ENCODE measurements around the gene LMX1B. TPM values are rescaled to one million over a fixed set of nuclear protein-coding genes. Genes with fewer than 3 reads are reported as not detected.
"Not testable (repeated sequence)": the region's sequence is repeated elsewhere in the genome, so short reads cannot be mapped to it uniquely, and the experiment has no call there.

LMX1B gene
- polyA plus RNA-seq, 1 experiment: not detected

DNA sequence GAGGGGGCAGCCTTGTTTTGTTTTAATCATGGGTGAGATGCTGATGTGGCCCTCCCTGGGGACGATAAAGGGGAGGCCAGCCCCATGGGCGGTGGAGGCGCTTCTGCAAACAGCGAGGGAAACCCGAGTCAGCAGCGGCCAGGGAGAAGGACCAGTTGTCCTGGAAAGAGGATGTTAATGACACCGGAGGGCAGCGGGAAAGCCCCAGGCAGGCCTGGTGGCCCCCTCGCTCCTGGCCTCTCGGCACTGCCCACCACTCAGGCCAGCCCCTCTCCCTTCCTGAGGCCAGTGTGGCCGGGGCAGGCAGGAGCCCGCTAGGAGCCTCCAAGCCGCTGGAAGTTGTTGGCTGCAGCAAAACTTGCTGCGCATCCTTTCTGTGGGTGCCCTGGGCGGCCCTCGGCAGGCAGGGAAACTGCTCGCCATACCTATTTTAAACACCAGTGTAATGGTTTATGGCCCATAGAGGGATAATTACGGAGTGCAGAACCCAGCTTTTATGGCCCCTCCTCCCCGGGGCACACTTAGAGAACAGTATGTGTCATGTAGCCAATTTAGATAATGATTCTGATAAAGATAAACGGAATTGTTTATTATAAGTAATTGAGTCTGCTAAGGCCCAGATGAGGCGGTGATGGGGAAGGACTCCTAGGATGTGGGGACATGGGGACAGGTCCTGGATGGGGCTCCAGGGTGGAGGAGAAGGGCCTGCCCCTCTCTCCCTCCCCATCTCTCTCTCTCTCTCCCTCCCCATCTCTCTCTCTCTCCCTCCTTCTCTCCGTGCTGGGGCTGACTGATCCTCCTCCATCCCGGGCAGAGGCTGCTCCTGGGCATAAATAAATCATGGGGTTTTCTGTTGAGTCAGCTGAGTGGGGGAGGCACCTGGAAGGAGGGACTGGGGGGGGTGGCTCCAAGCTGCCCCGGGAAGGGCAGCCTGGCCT lies 36.9 kb downstream of the LMX1B start:
- H3K4me3 ChIP-seq (ENCODE audit: low read depth, low read length): no peak overlapping the region
- H3K9me3 ChIP-seq (ENCODE audit: control insufficient read depth, insufficient read depth, low read length): no peaks in the 10 kb centered on the region; the same call in 1 of the 2 replicates
- no peak for DNase-seq (ENCODE audit: low read depth, low spot score)
- CTCF ChIA-PET: no interaction called here
- TF ChIP-seq, protein P1, sequence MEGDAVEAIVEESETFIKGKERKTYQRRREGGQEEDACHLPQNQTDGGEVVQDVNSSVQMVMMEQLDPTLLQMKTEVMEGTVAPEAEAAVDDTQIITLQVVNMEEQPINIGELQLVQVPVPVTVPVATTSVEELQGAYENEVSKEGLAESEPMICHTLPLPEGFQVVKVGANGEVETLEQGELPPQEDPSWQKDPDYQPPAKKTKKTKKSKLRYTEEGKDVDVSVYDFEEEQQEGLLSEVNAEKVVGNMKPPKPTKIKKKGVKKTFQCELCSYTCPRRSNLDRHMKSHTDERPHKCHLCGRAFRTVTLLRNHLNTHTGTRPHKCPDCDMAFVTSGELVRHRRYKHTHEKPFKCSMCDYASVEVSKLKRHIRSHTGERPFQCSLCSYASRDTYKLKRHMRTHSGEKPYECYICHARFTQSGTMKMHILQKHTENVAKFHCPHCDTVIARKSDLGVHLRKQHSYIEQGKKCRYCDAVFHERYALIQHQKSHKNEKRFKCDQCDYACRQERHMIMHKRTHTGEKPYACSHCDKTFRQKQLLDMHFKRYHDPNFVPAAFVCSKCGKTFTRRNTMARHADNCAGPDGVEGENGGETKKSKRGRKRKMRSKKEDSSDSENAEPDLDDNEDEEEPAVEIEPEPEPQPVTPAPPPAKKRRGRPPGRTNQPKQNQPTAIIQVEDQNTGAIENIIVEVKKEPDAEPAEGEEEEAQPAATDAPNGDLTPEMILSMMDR (IDR thresholded peaks at IDR 0.05; ENCODE audit: low read depth, low read length): no peak
- POLR2A ChIA-PET: no interaction called here
- no peak overlapping the region for H3K27ac ChIP-seq (ENCODE audit: low read depth, low read length)
- peaks cover 76% of the 10 kb centered on the region for H3K27me3 ChIP-seq (ENCODE audit: control insufficient read depth, insufficient read depth, low read length)

DNA sequence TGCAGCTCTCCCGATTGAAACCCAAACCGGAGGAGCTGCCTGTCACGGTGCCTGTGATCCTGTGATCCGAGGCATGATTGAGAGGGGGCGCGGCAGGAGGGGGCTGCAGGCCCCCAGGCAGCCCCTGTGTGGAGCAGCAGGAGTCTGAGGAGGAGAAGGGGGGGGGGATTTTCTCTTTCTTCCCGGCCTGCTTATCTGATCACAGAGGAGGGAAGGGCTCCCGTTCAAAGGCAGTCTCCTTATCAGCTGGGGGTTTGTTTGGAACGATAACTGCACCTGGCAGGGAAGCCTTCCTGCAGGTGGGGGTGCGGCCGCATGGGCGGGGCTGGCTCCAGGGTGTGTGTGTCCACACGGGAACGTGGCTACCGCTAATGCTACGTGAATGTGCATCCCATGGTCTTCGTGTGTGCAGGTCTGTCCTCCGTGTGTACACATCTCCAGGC lies 38.4 kb downstream of the LMX1B start:
- Histone ChIP-seq H3K9me3 (ENCODE audit: control insufficient read depth, insufficient read depth, low read length) (no peaks in the 10 kb centered on the region; the same call in 1 of the 2 replicates), H3K27ac (ENCODE audit: low read depth, low read length) (no peak overlapping the region), H3K27me3 (ENCODE audit: control insufficient read depth, insufficient read depth, low read length) (peaks cover 70% of the 10 kb centered on the region), H3K4me3 (ENCODE audit: low read depth, low read length) (no peak overlapping the region)
- ChIA-PET POLR2A (no interaction called here), CTCF (no interaction called here)
- no peak for DNase-seq (ENCODE audit: low read depth, low spot score)
- TF ChIP-seq, protein P1 (IDR thresholded peaks at IDR 0.05; ENCODE audit: low read depth, low read length): no peak

DNA sequence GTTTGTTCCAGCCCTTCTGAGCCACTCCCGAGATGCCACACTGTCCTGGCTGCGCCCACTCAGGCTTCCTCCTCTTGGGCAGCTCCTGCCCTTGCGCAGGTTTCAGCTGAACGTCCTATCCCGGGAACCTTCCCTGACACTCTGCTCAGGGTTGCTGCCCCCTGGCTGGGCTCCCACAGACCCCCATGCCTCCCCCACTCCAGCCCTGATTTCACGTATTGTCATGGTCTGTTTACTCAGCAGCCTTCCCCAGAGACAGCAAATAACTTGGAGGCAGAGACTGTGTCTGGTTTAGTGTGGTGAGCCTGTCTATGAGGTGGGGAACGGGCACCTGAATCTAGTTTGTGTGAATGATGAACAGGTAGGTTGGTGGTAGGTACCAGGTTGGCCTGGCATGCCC lies 40.4 kb downstream of the LMX1B start:
- H3K27ac ChIP-seq (ENCODE audit: low read depth, low read length): no peak overlapping the region
- POLR2A ChIA-PET: no interaction called here
- no peak for DNase-seq (ENCODE audit: low read depth, low spot score)
- no peaks in the 10 kb centered on the region; the same call in 1 of the 2 replicates for H3K9me3 ChIP-seq (ENCODE audit: control insufficient read depth, insufficient read depth, low read length)
- TF ChIP-seq, protein P1 (IDR thresholded peaks at IDR 0.05; ENCODE audit: low read depth, low read length): no peak
- H3K4me3 ChIP-seq (ENCODE audit: low read depth, low read length): no peak overlapping the region
- CTCF ChIA-PET: no interaction called here
- peaks cover 59% of the 10 kb centered on the region for H3K27me3 ChIP-seq (ENCODE audit: control insufficient read depth, insufficient read depth, low read length)

DNA sequence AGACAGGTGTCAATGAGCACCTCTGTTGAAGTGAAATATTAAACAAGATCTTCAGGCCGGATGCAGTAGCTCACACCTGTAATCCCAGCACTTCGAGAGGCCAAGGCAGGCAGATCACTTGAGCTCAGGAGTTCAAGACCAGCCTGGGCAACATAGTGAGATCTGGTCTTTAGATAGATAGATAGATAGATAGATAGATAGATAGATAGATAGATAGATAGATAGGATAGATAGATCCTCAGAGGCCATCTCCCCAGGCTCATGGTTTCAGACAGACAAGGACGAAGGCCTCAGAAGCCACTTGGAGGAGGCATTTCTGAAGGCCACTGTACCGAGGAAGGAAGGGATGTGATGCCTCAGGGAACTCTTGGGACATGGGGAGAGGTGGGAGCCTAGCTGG lies 42.5 kb downstream of the LMX1B start:
- H3K27ac ChIP-seq (ENCODE audit: low read depth, low read length); POLR2A ChIA-PET; H3K9me3 ChIP-seq (ENCODE audit: control insufficient read depth, insufficient read depth, low read length); DNase-seq (ENCODE audit: low read depth, low spot score); H3K4me3 ChIP-seq (ENCODE audit: low read depth, low read length): not testable (repeated sequence)
- peaks cover 50% of the 10 kb centered on the region for H3K27me3 ChIP-seq (ENCODE audit: control insufficient read depth, insufficient read depth, low read length)
- CTCF ChIA-PET: interaction anchor here (0.6 kb wide), 1 partner anchor 63 kb away, joined by 3 read pairs; no protein-coding TSS in a partner anchor

DNA sequence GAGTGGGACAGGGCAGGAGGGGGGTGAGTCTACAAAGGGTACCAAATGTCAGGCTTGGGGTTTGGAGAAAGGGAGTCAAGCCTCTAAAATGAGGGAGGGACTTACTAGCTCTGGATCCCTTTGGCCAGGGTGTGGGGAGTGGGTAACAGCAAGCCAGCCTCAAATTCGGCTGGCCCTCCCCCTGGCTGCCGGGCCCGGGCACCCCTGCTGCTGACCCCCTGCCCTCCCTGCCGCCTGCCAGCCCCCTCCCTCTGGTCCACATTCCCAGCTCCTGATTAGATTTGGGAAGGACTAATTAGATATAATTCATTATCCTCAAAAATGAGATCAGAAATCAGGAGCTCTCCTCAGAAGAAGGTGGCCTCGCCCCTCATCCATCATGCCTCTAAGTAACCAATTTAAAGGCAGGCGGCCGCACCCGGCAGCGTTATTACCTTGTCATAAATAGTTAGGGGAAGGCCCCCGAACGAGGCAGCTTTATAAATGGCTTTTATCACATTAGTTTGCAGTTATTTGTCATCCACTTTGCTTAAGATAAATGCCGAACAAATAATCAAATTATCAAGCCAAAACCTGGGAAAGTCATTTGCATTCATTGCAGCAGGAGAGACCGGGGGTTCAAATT lies 44.6 kb downstream of the LMX1B start:
- Histone ChIP-seq H3K27ac (ENCODE audit: low read depth, low read length) (no peak overlapping the region), H3K9me3 (ENCODE audit: control insufficient read depth, insufficient read depth, low read length) (no peaks in the 10 kb centered on the region; the same call in 1 of the 2 replicates), H3K27me3 (ENCODE audit: control insufficient read depth, insufficient read depth, low read length) (peaks cover 32% of the 10 kb centered on the region), H3K4me3 (ENCODE audit: low read depth, low read length) (no peak overlapping the region)
- TF ChIP-seq, protein P1 (IDR thresholded peaks at IDR 0.05; ENCODE audit: low read depth, low read length): no peak
- CTCF ChIA-PET: no interaction called here
- POLR2A ChIA-PET: no interaction called here
- DNase-seq (ENCODE audit: low read depth, low spot score): no peak
